HepG2 (cell line): ENCODE data around the gene IFT88. TPM values are rescaled to one million over a fixed set of nuclear protein-coding genes. Genes with fewer than 3 reads are reported as not detected.

Source experiments
- MEIS2 ChIP-seq: sonication (generic); formaldehyde crosslinking; IDR thresholded peaks from 2 replicates; pipeline ENCODE4 v1.9.0; 2021; ENCODE audit warnings: mild to moderate bottlenecking, missing genetic modification reagents
- MYC ChIP-seq: sonication (generic); formaldehyde crosslinking; IDR thresholded peaks from 2 replicates; pipeline ENCODE4 v1.9.0; 2021; ENCODE audit warnings: missing genetic modification reagents, borderline replicate concordance
- NR2F1 ChIP-seq, 2 experiments: fragments of 450-650 bp in 1 of 2; formaldehyde crosslinking in 1 of 2; IDR thresholded peaks; 2 replicates each; pipeline versions ENCODE4 v1.5.0 to v1.6.1; 2016 to 2020; ENCODE audit warnings: mild to moderate bottlenecking in 1 of 2, missing compliant biosample characterization in 1 of 2, missing genetic modification reagents in 1 of 2, moderate library complexity in 1 of 2
- PHF20 ChIP-seq: sonication (generic); formaldehyde crosslinking; IDR thresholded peaks from 2 replicates; pipeline ENCODE4 v1.5.0; 2020; ENCODE audit warnings: mild to moderate bottlenecking, missing genetic modification reagents
- SSRP1 ChIP-seq: IDR thresholded peaks from 2 replicates; pipeline ENCODE4 v1.6.1; 2016; ENCODE audit warnings: control low read depth
- TAF15 ChIP-seq: fragments of 200-400 bp; formaldehyde crosslinking; IDR thresholded peaks from one replicate; pipeline ENCODE4 v1.6.1; 2018; ENCODE audit warnings: mild to moderate bottlenecking, low read depth, low read length; ENCODE audit not compliant: poor library complexity, severe bottlenecking
- TBX3 ChIP-seq: fragments of 450-650 bp; IDR thresholded peaks from 2 replicates; pipeline ENCODE4 v1.6.1; 2017; ENCODE audit warnings: antibody characterized with exemption, mild to moderate bottlenecking, inconsistent platforms, borderline replicate concordance
- TSC22D2 ChIP-seq: sonication (generic); formaldehyde crosslinking; IDR thresholded peaks from 2 replicates; pipeline ENCODE4 v1.5.1; 2020; ENCODE audit warnings: missing genetic modification reagents, mild to moderate bottlenecking, borderline replicate concordance
- U2AF2 ChIP-seq: fragments of 200-400 bp; formaldehyde crosslinking; IDR thresholded peaks from 2 replicates; pipeline ENCODE4 v1.6.1; 2017; ENCODE audit warnings: low read depth, mild to moderate bottlenecking, low read length
- USF2 ChIP-seq, 2 experiments: sonication (generic) in 1 of 2; formaldehyde crosslinking in 1 of 2; IDR thresholded peaks; 2 replicates each; pipeline versions ENCODE4 v1.5.1 to v1.6.1; 2011 to 2020; ENCODE audit warnings: borderline replicate concordance in 1 of 2, low read depth in 1 of 2, low read length in 1 of 2, mild to moderate bottlenecking in 1 of 2, missing genetic modification reagents in 1 of 2, moderate library complexity in 1 of 2
- ZBTB33 ChIP-seq: sonication (generic); formaldehyde crosslinking; IDR thresholded peaks from 2 replicates; pipeline ENCODE4 v1.4.0; 2020; ENCODE audit warnings: missing genetic modification reagents
- ZNF547 ChIP-seq: sonication (generic); formaldehyde crosslinking; IDR thresholded peaks from 2 replicates; pipeline ENCODE4 v1.5.1; 2020; ENCODE audit warnings: mild to moderate bottlenecking, missing genetic modification reagents
- ZNF589 ChIP-seq: sonication (generic); formaldehyde crosslinking; conservative IDR thresholded peaks from 2 replicates; pipeline ENCODE4 v1.8.0; 2022; ENCODE audit warnings: mild to moderate bottlenecking, moderate library complexity, missing genetic modification reagents
- ZZZ3 ChIP-seq: sonication (generic); formaldehyde crosslinking; IDR thresholded peaks from 2 replicates; pipeline ENCODE4 v1.4.0; 2020; ENCODE audit warnings: missing genetic modification reagents, mild to moderate bottlenecking, borderline replicate concordance
- polyA plus RNA-seq, 8 experiments: library from polyadenylated mRNA; depleted of rRNA in 3 of 8; stranded (reverse) in 7 of 8; unstranded in 1 of 8; fragments of >200 nt; fragmentation: Illumina TruSeq in 4 of 8; extraction: Trizol in 4 of 8; gene quantifications; 2 replicates each; pipeline versions ENCODE4 v1.2.1 to v1.2.3, GENCODE V29; 2011 to 2016; ENCODE audit warnings: low read depth in 4 of 8, missing spikeins in 1 of 8, mixed read lengths in 1 of 8; ENCODE audit not compliant: insufficient read depth in 1 of 8
- total RNA-seq, 5 experiments: library from RNA; depleted of rRNA; stranded (reverse); fragments of >200 nt; fragmentation: Illumina TruSeq; extraction: Trizol; gene quantifications; 2 replicates each; pipeline ENCODE4 v1.2.3, GENCODE V29; 2016; ENCODE audit warnings: low read depth in 1 of 5
- TF ChIP-seq, protein P1 (sequence below): sonication (generic); formaldehyde crosslinking; conservative IDR thresholded peaks from 2 replicates; pipeline ENCODE4 v1.8.0; 2022; ENCODE audit warnings: low read depth, missing genetic modification reagents
- TF ChIP-seq, protein P2 (sequence below): sonication (generic); formaldehyde crosslinking; IDR thresholded peaks from 2 replicates; pipeline ENCODE4 v1.4.0; 2020; ENCODE audit warnings: mild to moderate bottlenecking, low read depth, missing genetic modification reagents
- TF ChIP-seq, protein P3 (sequence below): IDR thresholded peaks from 2 replicates; pipeline ENCODE4 v1.6.1; 2016; ENCODE audit warnings: mild to moderate bottlenecking

IFT88 gene
- total and polyA plus RNA-seq, 2 of the 13 experiments (the other 11 are each of a cell fraction or from before 2014, with no cell fraction given): 8.4 to 19.9 TPM

DNA sequence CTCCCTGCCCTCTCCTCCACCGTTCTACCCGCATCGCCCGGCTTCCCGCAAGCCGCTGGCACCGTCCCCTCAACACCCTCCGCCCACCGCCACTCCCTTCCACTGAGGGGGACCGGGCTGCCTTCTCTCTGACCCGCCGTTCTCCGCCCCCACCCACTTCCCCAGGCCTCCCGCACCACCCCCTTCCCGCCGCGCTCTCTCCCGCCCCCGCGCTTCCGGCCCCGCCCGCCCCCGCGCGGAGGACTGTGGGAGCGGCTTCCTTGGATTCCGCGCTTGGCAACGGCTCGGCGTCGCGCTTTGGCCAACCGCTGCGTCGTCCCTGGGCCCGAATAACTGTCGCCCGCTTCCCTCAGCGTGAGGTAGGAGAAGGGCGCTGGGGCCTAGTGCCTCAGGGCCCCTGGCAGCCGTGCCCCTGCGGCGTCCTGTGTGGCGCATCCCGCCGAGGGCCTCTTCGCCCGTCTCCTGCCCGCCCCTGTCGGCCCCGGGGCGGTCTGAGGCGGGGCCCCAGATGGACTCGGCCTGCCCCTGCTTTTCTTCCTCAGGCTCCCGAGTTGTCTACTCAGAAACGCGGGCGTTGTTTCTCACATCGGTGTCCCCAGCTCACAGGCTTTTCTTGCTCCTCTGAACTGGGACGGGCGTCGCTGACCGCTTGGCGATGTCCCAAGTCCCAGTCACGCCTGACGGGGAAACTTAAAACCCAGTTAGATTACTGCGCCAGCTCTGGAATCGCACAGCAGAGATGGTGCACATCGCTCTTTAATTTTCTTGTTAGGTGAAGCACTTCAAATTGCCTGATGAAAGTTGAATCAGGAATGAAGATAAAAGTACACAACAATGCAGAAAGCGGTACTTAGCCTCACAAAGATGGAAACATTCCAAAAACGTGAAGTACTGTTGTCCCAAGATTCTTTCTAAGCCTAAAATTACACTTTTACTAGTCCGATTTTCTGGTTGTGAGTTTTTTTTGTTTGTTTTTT, at the start of gene IFT88 (continued):
- TF ChIP-seq NR2F1 (CRISPR knock-in tag; IDR thresholded peaks at IDR 0.05): no peak
- TF ChIP-seq TBX3: no peak
- peak; percentile 49 for TF ChIP-seq PHF20 (CRISPR knock-in tag)
- peak; percentile 70; the same call in 1 of the 2 replicates for TF ChIP-seq MEIS2 (CRISPR knock-in tag)
- TF ChIP-seq, protein P1, sequence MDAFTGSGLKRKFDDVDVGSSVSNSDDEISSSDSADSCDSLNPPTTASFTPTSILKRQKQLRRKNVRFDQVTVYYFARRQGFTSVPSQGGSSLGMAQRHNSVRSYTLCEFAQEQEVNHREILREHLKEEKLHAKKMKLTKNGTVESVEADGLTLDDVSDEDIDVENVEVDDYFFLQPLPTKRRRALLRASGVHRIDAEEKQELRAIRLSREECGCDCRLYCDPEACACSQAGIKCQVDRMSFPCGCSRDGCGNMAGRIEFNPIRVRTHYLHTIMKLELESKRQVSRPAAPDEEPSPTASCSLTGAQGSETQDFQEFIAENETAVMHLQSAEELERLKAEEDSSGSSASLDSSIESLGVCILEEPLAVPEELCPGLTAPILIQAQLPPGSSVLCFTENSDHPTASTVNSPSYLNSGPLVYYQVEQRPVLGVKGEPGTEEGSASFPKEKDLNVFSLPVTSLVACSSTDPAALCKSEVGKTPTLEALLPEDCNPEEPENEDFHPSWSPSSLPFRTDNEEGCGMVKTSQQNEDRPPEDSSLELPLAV (CRISPR knock-in tag): 0 out of 2 replicates have a peak, but pooled peaks have one; percentile 46
- peak; percentile 67; the same call in 1 of the 2 replicates for TF ChIP-seq ZNF547 (CRISPR knock-in tag)
- TF ChIP-seq ZZZ3: peak; percentile 62; the same call in 1 of the 2 replicates
- TF ChIP-seq, protein P2, sequence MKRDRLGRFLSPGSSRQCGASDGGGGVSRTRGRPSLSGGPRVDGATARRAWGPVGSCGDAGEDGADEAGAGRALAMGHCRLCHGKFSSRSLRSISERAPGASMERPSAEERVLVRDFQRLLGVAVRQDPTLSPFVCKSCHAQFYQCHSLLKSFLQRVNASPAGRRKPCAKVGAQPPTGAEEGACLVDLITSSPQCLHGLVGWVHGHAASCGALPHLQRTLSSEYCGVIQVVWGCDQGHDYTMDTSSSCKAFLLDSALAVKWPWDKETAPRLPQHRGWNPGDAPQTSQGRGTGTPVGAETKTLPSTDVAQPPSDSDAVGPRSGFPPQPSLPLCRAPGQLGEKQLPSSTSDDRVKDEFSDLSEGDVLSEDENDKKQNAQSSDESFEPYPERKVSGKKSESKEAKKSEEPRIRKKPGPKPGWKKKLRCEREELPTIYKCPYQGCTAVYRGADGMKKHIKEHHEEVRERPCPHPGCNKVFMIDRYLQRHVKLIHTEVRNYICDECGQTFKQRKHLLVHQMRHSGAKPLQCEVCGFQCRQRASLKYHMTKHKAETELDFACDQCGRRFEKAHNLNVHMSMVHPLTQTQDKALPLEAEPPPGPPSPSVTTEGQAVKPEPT (CRISPR knock-in tag): no peak
- no peak for TF ChIP-seq ZBTB33
- peak; percentile 73; the same call in 1 of the 2 replicates for TF ChIP-seq MYC (CRISPR knock-in tag)
- TF ChIP-seq, protein P3, sequence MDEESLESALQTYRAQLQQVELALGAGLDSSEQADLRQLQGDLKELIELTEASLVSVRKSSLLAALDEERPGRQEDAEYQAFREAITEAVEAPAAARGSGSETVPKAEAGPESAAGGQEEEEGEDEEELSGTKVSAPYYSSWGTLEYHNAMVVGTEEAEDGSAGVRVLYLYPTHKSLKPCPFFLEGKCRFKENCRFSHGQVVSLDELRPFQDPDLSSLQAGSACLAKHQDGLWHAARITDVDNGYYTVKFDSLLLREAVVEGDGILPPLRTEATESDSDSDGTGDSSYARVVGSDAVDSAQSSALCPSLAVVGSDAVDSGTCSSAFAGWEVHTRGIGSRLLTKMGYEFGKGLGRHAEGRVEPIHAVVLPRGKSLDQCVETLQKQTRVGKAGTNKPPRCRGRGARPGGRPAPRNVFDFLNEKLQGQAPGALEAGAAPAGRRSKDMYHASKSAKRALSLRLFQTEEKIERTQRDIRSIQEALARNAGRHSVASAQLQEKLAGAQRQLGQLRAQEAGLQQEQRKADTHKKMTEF (CRISPR knock-in tag): peak; percentile 64
- TF ChIP-seq USF2 (IDR thresholded peaks at IDR 0.05; ENCODE audit: low read depth, low read length): no peak
- TF ChIP-seq USF2 (CRISPR knock-in tag; IDR thresholded peaks at IDR 0.05; ENCODE audit: borderline replicate concordance): no peak
- peak; percentile 70; the same call in 1 of the 2 replicates for TF ChIP-seq TSC22D2 (CRISPR knock-in tag)
- no peak for TF ChIP-seq TAF15
- no peak for TF ChIP-seq U2AF2
- TF ChIP-seq SSRP1: no peak
- TF ChIP-seq ZNF589 (CRISPR knock-in tag): no peak
